Type B pancreatic cell (in vitro differentiated cells): ENCODE data around the gene INO80E. TPM values are rescaled to one million over a fixed set of nuclear protein-coding genes. Genes with fewer than 3 reads are reported as not detected.

ENCODE experiments used
- DNase-seq: peaks from one replicate; pipeline ENCODE4 v3.0.0; 2021; ENCODE audit warnings: mixed read lengths; ENCODE audit not compliant: unreplicated experiment; ENCODE audit errors: extremely low spot score
- H3K27ac Mint-ChIP-seq: 2 replicates; pipeline ENCODE4 v1.8.0; 2021; ENCODE audit warnings: mild to moderate bottlenecking, mixed read lengths
- H3K27me3 Mint-ChIP-seq: 2 replicates; pipeline ENCODE4 v1.8.0; 2021; ENCODE audit warnings: mixed read lengths
- H3K36me3 Mint-ChIP-seq: 2 replicates; pipeline ENCODE4 v1.8.0; 2021; ENCODE audit warnings: mixed read lengths
- H3K4me1 Mint-ChIP-seq: one replicate; pipeline ENCODE4 v1.8.0; 2021; ENCODE audit warnings: mixed read lengths; ENCODE audit not compliant: unreplicated experiment
- H3K4me3 Mint-ChIP-seq: 2 replicates; pipeline ENCODE4 v1.8.0; 2021; ENCODE audit warnings: mild to moderate bottlenecking, mixed read lengths
- H3K9me3 Mint-ChIP-seq: 2 replicates; pipeline ENCODE4 v1.8.0; 2021; ENCODE audit warnings: mixed read lengths
- CTCF ChIP-seq: fragments of 200-600 bp; sonication (generic); conservative IDR thresholded peaks from 2 replicates; pipeline ENCODE4 v1.5.0; 2021; ENCODE audit warnings: antibody characterized with exemption, mild to moderate bottlenecking
- total RNA-seq: library from RNA; stranded (reverse); gene quantifications from 2 replicates; pipeline ENCODE4 v1.2.1, GENCODE V29; 2021; ENCODE audit warnings: low replicate concordance

INO80E gene
- total RNA-seq, 1 donor from 2014 or later = 78.7 TPM

- peaks cover 8% of the 10 kb centered on the region for H3K4me1 Mint-ChIP-seq
- TF ChIP-seq CTCF = no peak
- H3K9me3 Mint-ChIP-seq = no peaks in the 10 kb centered on the region
- no peaks in the 10 kb centered on the region for H3K27me3 Mint-ChIP-seq
- no peak for DNase-seq
- H3K4me3 Mint-ChIP-seq = no peak overlapping the region
- H3K27ac Mint-ChIP-seq = no peak overlapping the region
- peaks cover 17% of the 10 kb centered on the region for H3K36me3 Mint-ChIP-seq
Observed at GRCh38 chr16:29987371-29988085, 8.5 kb upstream of the INO80E start.

GRCh38 chr16:29988346-29989075 lies 7.5 kb upstream of the INO80E start:
- peaks cover 10% of the 10 kb centered on the region for H3K4me1 Mint-ChIP-seq
- peaks cover 17% of the 10 kb centered on the region for H3K36me3 Mint-ChIP-seq
- H3K4me3 Mint-ChIP-seq = no peak overlapping the region
- no peaks in the 10 kb centered on the region for H3K9me3 Mint-ChIP-seq
- no peak for TF ChIP-seq CTCF
- H3K27me3 Mint-ChIP-seq = no peaks in the 10 kb centered on the region
- DNase-seq = no peak
- H3K27ac Mint-ChIP-seq = no peak overlapping the region

- DNase-seq = no peak
- no peaks in the 10 kb centered on the region for H3K9me3 Mint-ChIP-seq
- H3K27me3 Mint-ChIP-seq = no peaks in the 10 kb centered on the region
- H3K4me3 Mint-ChIP-seq = no peak overlapping the region
- peak overlapping the region; percentile 34 for H3K27ac Mint-ChIP-seq
- H3K36me3 Mint-ChIP-seq = peaks cover 17% of the 10 kb centered on the region
- peaks cover 14% of the 10 kb centered on the region for H3K4me1 Mint-ChIP-seq
- TF ChIP-seq CTCF = no peak
Observed at GRCh38 chr16:29989111-29989858, 6.8 kb upstream of the INO80E start.

- no peak for TF ChIP-seq CTCF
- Mint-ChIP-seq H3K36me3 (peaks cover 17% of the 10 kb centered on the region), H3K27me3 (no peaks in the 10 kb centered on the region), H3K9me3 (no peaks in the 10 kb centered on the region), H3K27ac (no peak overlapping the region), H3K4me3 (no peak overlapping the region), H3K4me1 (peaks cover 22% of the 10 kb centered on the region)
- DNase-seq = no peak
Observed at GRCh38 chr16:29990034-29990433, 6.0 kb upstream of the INO80E start.

- no peaks in the 10 kb centered on the region for H3K9me3 Mint-ChIP-seq
- no peak overlapping the region for H3K4me3 Mint-ChIP-seq
- DNase-seq = no peak
- TF ChIP-seq CTCF = no peak
- H3K27ac Mint-ChIP-seq = no peak overlapping the region
- peaks cover 22% of the 10 kb centered on the region for H3K4me1 Mint-ChIP-seq
- peaks cover 14% of the 10 kb centered on the region for H3K36me3 Mint-ChIP-seq
- H3K27me3 Mint-ChIP-seq = no peaks in the 10 kb centered on the region
Observed at GRCh38 chr16:29990883-29991570, 5.0 kb upstream of the INO80E start.
